Stimulated activated CD8-positive, alpha-beta memory T cell treated with anti-CD3 and anti-CD28 coated beads, Interleukin-12 subunit alpha, Interleukin-12 subunit beta, amount 100 ng/mL, for 24 hours (primary cell): ENCODE results near the gene EXOC4.

Experiments used
- DNase-seq: peaks from one replicate; pipeline ENCODE4 v3.0.0-alpha.2; 2020; ENCODE audit errors: extremely low read depth

The EXOC4 gene

DNA sequence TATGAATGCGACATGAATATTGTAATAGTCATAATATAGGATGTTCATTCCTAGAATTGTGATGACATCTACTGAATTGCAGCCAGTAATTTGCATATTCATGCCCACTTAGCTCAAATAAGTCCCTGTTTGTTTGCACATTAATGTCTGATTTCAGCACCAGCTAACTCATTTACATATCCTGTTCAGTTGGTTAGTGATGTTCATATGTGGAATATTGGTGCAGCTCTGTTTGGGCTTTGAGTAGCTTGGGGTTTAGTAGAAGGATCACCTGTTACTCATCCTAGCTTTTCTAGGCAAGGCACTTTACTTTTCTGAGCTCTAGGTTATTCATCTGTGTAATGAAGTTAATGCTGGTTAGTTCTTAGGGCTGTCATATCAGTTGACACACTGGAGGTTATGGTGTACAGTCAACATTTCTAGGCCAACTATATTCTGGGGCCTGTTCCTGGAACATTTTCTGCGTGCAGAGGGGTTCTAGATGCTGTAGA lies 238.4 kb downstream of the EXOC4 start:
- no peak for DNase-seq

DNA sequence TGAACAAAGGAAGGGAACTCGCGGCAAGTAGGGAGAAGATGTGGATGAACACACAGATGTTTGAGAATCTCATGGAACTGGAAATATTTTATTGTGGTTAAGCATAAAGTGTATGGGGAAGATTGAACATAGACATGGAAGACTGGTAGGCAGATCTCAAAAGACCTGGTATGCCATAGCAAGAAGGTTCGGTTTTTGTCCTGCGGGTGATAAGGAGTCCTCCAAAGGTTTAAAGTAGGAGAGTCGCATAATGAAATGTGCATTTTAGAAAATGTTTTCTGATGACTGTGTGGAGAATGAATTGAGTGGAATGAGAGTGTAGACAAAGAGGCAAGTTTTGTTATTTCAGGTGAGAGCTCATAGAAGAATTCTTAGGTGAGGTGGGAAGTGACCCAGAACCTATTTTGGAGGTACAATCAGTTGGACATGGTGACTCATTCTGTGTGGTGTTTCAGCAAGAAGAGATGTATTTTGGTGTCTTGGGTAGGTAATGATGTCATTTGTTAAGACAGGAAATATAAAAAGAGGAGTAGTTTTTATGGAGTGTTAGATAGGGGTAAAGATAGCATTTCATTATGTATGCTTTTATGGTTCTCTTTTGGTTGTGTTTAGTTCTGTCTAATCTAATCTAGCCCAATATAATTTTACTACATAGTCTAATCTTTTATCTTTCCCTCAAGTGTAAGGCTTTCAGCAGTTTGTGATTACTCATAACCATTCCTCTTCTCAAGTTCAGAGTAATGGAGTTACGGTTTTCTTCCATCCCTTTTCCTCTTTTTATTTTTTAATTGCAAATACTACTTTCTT lies 239.2 kb downstream of the EXOC4 start:
- DNase-seq, result no peak

DNA sequence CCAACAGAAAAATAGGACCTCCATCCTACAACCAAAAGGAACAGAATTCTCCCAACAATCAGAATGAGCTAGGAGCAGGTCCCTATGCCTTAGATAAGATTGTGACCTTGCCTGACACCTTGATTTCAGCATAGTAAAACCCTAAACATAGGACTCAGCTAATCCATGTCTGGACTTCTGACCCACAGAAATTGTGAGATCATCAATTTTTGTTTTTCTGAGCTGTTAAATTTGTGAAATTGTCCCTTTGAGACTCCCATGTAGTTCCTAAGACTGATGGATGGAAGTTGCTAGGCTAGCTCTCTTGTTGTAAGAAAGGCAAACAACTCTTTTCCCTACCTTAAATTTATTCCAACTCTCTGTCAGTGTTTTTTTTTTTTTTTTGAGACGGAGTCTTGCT lies 244.2 kb downstream of the EXOC4 start:
- no peak for DNase-seq

DNA sequence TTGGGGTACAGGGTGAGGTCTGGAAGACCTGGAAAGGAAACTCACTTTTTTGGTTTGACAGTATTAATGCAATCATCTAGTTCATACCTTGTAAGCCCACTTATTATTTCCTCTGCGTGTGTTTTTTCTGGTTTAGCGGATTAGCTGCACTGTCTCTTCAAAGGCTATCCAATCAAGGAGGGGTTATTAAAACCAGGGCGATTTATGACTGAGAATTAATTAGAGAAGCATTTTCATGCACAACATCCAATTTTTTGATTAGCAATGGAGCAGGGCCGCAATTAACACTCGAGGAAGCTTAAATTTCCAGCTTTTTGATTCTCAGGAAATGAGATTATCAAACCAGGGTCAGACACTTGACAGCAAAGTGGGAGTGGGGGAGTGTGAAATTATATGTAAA lies 248.9 kb downstream of the EXOC4 start:
- DNase-seq, result no peak

DNA sequence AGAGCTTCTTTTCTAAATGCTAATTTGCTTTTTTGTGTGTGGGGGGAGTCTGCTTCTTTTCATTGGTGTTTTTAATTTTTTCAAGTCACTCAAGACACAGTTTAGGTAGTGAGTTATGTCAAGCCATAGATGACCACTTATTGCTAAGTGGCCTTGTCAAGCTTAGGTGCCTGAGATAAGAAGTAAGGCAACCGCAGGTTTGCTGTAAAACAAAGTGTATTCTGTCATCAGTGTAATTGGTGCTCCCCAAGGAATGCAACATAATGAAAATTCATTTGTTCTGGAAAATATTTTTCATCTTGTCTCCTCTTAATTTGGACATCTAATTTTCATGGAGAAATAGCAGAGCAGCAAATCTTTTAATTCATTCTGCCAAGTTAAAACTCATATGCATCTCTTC lies 249.6 kb downstream of the EXOC4 start:
- DNase-seq, result no peak

DNA sequence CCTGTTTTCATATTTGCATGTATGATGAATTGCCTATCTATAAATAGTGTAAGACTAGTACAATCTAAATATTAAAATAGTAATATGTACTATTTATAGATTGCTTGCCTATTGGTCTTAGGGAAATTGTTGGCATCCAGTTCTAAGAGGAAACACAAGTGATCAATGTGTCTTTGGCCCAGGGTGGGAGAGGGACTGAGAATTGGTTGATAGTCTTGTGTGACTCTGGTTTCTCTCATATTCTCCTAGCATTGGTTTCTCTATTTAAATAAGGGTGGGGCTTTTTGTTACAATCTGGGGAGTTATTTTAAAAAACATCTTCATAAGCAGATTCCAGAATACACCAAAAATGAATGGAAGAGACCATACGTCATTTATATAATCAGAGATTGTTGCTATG lies 250.1 kb downstream of the EXOC4 start:
- no peak for DNase-seq

DNA sequence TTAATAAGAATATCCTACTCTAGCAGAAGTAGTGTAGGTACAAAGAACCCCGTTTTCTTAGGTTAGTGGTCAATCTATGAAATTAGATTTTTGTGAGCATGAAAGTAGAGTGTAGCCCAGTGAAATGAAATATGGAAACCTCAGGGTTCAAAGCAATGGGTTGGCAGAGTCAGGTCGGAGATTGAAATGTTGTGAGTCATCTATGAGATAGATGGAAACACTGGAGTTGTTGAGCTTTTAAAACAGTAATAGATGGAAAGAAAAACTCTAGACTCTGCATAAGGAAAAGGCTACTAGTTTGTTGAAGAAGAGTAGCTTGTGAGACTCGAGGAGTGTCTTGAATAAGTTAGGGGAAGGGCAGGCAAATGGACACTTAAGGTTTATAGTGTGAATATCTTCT lies 251.9 kb downstream of the EXOC4 start:
- DNase-seq, result no peak

DNA sequence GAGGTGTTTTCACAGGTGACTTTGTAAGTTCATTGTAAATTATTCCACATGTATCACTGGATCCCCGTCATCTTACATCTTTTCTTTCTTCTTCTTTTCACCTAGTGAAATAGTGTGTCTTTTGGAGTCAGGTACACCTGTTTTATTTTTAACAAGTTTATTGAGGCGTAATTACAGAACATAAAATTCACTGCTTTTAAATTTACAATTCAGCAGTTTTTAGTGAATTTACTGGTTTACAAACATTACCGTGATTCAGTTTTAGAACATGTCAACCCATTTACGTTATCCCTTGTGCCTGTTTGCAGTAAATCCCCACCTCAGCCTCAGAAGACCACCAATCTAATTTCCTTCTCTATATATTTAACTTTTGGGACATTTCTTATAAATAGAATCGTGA lies 256.9 kb downstream of the EXOC4 start:
- DNase-seq, result no peak

DNA sequence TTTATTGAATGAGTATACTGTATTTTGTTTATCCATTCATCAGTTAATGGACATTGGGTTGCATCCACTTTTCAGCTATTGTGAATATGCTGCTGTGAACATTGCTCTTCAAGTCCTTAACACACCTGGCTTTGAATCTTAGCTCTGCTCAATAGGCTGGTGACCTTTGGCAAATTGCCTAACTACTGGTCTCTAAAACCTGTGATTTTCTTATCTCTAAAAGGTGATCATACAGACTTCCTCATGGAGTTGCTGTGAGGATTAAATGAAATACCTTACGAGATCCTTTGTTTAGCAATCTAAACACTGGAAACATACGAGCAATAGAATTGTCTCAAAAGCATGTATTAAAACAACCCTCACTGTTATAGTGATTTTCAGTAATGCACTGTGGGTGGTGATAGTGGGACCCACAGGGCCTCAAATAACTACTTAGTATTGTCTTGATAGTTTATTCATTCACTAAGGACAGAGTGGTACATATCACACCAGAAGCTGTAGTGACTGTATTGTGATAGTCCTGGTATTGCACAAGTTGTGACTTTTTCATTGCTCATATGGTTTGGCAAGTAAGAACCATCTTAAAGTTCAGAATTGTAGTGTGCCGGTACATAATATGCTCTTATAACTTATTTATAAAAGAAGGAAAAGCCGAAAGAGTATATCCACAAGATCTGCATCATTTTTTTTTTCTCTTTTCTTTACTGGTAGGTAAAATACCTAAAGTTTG lies 257.6 kb downstream of the EXOC4 start:
- DNase-seq, result no peak

DNA sequence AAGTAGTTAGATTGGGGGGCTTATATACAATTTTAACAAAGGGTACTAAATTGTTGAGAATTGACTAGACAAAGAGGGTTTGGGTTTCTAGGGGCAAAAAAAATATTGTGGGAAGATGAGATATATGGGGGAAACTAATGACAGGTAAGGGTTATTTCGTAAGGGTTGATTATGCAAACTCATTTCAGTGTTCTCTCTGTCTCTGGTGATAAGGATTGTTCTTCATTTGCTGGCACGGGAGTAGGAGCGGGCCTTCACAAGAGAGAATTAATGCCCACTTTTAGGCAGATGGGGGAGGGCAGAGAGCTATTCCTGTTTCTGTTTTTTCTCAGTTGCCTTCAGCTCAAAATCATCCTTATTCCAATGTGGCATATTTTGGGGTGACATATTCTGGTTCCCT lies 258.4 kb downstream of the EXOC4 start:
- DNase-seq, result no peak

DNA sequence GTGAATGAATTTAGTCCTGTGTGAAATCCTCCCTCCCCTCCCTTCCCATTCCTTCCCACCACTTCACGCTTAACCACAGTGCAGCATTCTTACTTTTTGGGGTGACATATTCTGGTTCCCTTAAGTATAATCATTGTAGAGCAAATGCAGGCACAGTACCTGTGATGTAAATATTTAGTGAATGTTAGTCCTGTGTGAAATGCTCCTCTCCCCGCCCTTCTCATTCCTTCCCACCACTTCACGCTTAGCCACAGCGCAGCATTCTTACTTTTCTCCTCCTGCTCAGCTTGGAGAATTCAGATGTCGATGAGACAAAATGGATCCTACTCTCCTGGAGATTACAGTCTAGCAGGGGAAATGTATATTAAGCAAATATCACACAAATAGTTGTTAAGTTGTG lies 258.8 kb downstream of the EXOC4 start:
- no peak for DNase-seq

DNA sequence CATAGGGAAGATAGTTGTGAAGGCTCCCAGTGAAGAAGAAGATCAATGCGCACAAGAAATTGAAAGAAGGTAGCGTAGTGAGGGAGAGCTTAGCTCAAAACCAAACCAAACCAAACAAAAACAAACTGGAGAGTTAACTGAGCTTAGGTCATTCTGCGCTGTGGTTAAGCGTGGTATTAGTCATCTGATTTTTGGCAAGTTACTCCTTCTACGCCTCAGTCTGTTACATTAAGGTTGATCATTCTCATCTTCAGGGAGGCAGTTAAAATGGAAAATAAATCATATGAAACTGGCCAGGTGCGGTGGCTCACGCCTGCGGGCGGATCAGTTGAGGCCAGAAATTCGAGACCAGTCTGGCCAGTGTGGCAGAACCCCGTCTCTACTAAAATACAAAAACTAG lies 259.7 kb downstream of the EXOC4 start:
- DNase-seq, result no peak

DNA sequence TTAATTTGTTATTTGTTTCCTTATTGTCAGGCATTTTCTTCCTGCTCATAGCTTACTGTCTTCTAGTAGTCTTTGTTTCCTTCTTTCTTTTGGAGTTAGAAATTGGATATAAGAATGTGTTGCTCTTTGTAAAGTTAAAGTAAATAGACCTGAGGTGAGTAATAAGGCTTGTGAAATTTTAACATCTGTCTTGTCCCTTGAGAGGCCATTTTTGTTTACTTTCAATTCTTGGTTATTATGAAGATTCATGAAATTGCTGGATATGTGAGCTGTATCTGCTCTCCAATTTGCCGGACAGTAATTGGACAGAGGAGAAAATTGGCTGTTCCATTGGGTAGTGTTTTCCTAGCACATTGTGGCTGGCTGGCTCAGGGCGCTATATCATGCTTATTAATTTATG lies 260.7 kb downstream of the EXOC4 start:
- no peak for DNase-seq

DNA sequence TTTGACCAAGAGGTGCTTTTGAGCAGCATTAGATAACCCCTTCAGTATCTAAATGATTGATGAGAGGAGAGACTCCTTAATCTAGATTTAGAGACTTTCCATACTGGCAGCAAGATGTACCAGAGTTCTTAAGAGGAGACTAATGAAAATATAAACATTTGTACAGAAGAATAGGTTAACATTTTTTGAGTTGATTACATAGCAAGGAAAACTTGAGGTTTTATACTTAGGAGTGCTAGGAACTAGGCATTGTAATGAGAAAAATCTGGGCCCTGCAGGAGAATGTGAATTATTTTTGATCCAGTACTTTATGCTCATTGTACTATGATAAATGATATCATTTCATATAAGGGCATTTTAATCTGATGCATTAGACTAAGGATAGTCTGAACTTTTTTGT lies 261.7 kb downstream of the EXOC4 start:
- no peak for DNase-seq

DNA sequence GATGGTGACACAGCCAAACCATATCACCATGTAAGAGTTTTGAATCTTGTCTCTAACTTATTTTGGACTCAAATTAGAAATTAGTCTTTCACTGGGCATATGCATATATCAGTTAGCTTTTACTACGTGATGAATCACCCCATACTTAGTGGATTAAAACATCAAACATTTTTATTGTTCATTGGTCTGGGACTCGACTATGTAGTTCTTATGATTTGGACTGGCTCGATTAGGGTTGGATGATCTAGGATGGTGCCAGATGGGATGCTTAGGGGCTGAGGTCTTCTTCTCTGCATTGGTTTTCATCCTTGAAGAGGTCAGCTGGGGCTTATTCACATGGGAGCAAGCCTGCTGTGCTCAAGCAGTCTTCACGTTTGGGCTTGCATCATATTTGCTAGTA lies 264.9 kb downstream of the EXOC4 start:
- no peak for DNase-seq

DNA sequence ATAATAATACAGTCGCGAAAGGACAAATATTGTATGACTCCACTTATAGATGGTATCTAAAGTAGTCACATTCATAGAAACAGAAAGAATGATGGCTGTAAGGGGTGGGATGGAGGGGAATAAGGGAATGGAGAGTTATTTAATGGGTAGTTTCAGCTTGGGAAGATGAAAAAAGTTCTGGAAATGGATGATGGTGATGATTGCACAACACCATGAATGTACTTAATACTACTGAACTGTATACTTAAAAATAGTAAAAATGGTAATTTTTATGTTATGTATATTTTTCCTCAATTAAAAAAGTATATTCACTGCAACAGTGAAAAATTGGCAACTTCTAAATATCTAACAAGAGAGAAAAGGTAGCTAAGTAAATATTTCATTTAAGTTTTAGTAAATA lies 265.8 kb downstream of the EXOC4 start:
- DNase-seq, result no peak

DNA sequence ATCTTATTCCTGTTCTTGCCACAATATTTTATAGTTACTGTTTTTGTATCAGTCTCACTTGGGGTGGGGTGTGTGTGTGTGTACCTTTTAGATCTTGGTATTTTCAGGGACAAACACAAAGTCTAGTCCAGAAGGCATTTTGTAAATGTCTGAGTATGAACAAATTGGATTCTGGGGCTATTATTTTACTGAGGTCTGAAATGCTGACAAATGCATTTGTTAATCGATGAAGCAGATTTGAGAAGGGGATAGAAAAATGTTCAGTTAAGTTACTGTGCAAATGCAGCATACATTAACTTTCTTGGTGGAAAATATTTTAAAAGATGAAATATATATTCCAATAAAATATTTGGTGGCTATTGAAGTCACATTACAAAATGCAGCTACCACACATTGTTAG lies 267.4 kb downstream of the EXOC4 start:
- no peak for DNase-seq

DNA sequence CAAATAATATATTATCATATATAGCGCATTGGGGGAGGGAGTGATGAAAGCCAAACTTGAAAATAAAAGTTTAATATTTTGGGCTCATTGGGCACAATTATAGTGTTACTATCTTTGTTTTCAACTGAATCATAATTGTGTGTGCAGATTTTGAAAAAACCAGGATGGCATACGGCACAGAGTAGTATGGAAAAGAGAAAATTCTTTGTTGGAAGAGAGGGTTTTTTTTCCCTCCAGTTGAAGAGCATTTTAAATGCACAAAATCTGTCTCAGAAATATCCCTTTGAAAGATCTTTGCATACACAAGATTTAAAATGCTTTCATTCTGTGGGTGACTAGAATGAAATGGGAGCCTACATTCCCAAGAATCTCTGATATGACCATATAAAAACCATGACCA lies 269.6 kb downstream of the EXOC4 start:
- no peak for DNase-seq

DNA sequence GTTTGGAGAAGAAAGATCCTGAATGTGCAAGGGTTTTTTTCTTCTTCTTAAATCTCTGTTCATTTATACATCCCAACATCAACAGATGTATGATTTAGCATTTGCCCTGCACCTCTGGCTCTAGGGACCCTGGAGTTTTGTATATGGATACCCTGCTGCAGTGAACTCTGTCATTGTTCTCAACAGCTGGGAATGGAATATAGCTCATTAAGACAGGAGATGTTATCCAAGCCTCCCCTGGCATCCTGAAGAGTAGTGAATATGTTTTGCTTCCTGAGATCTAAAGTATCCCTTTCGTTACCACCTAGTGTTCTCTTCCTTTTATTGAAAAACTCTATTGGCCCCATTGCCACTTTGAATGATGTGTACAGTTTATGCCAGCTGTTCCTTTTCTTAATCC lies 275.9 kb downstream of the EXOC4 start:
- no peak for DNase-seq

DNA sequence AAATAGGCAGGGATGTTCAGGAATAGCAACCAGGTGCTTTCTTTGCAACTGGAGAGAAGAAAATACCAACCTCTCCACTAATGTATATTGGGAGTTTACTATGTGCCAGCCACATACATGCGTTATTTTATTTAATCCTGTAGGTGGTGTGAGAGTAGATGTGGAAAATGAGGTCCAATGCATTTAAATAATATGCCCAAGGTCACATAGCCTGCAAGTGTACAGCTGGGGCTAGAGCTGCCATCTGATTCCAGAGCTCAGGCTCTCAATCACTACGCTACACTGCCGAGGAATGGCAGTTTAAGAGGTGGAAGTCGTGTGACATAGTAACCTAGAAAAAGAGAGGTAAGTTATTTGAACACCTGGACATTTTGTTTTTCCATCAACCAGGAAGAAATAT lies 277.0 kb downstream of the EXOC4 start:
- no peak for DNase-seq

DNA sequence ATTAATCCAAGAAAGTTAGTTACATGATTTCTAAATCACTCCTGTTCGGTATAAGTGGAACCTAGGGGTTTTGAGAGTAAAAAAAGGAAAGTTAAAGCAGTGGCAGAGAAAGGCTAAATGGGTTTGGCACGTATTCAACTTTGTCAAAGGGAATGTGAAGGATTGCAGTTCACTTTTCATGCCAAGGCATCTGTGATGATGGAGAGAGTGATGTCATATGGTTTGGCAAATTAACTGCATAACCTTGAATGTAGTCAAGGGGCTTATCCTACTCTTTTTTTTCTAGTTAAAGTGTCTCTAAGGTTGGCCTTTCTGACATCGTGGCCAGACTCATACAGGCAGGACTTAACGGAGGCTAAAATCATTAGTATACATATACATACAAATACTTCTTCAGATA lies 277.8 kb downstream of the EXOC4 start:
- no peak for DNase-seq

DNA sequence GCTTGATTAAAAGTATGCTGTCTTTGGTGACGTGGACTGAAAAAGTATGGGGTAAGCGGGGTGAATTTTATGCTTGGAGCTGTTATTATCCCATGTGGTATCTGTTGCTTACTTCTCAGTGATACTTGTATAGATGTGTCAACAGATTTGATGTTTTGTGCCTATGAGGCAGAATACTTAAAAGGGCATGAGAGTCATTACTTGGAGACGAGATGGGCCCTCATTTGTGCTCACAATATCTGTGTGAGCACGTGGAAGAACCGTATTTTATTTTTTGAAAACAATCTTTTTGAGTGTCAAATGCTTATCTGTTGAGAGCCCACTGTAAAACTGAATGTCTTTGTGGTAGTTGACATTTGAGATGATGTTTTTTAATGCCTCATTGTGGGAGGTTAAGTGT lies 281.9 kb downstream of the EXOC4 start:
- no peak for DNase-seq

DNA sequence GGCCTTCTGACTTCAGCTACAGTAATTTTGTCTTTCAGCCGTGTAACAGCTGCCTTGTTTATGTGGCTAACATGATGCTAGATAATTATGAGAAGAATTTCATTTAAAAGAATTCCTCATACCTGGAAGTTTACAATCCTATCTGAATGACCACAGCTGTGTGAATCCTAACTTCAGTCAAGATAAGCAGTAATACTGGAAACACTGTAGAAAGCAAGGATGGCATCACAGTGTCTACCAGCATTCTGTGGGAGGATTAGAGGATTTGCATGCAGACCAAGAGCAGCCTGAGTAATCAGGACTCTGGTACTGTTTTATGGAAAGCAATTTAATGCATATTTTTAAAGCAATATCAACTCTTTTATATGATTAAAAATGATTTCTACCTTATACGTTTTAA lies 282.4 kb downstream of the EXOC4 start:
- no peak for DNase-seq
